ENCODE measurements around the gene TEAD3.

Gene TEAD3

GRCh38 chr6:35490821-35491557 is 5.9 kb downstream of the TEAD3 start:
- no peak for DNase-seq

- DNase-seq = no peak
These were observed 6.7 kb downstream of the TEAD3 start for GRCh38 chr6:35489995-35490791.

- no peak for DNase-seq
These were observed 7.8 kb downstream of the TEAD3 start for GRCh38 chr6:35489066-35489465.

GRCh38 chr6:35488517-35488862 is 8.4 kb downstream of the TEAD3 start:
- DNase-seq = no peak

- DNase-seq = no peak
These were observed 9.0 kb downstream of the TEAD3 start for GRCh38 chr6:35487658-35488516.

GRCh38 chr6:35486005-35486925 is 10.6 kb downstream of the TEAD3 start:
- DNase-seq = no peak

- DNase-seq = no peak
These were observed 11.4 kb downstream of the TEAD3 start for GRCh38 chr6:35485402-35485877.

- no peak for DNase-seq
These were observed 11.9 kb downstream of the TEAD3 start for GRCh38 chr6:35484921-35485392.

- DNase-seq = no peak
These were observed 12.8 kb downstream of the TEAD3 start for GRCh38 chr6:35483893-35484645.

GRCh38 chr6:35483490-35483889 is 13.4 kb downstream of the TEAD3 start:
- DNase-seq = no peak

- DNase-seq = no peak
These were observed 13.8 kb downstream of the TEAD3 start for GRCh38 chr6:35483062-35483461.

- no peak for DNase-seq
These were observed 15.7 kb downstream of the TEAD3 start for GRCh38 chr6:35481226-35481625.

GRCh38 chr6:35480176-35480575 is 16.7 kb downstream of the TEAD3 start:
- no peak for DNase-seq

- DNase-seq = no peak
These were observed 18.6 kb downstream of the TEAD3 start for GRCh38 chr6:35478259-35478658.

- DNase-seq = no peak
These were observed 19.2 kb downstream of the TEAD3 start for GRCh38 chr6:35477551-35478179.

- DNase-seq = no peak
These were observed 19.9 kb downstream of the TEAD3 start for GRCh38 chr6:35477028-35477427.

GRCh38 chr6:35476004-35476403 is 20.9 kb downstream of the TEAD3 start:
- no peak for DNase-seq

- DNase-seq = no peak
These were observed 21.3 kb downstream of the TEAD3 start for GRCh38 chr6:35475573-35475972.

GRCh38 chr6:35474942-35475570 is 21.8 kb downstream of the TEAD3 start:
- DNase-seq = no peak

All from activated CD4-positive, CD25-positive, alpha-beta regulatory T cell (primary cell).